ENCODE measurements around the gene NPR1. TPM values are rescaled to one million over a fixed set of nuclear protein-coding genes. Genes with fewer than 3 reads are reported as not detected.
A peak's percentile ranks its signal among the peaks of the same experiment; 100 is the strongest.
"Not testable (repeated sequence)": the region's sequence is repeated elsewhere in the genome, so short reads cannot be mapped to it uniquely, and the experiment has no call there.

The NPR1 gene
- polyA plus RNA-seq, 10 donors: 12.2 to 18.2 (median 15.0) TPM

DNA sequence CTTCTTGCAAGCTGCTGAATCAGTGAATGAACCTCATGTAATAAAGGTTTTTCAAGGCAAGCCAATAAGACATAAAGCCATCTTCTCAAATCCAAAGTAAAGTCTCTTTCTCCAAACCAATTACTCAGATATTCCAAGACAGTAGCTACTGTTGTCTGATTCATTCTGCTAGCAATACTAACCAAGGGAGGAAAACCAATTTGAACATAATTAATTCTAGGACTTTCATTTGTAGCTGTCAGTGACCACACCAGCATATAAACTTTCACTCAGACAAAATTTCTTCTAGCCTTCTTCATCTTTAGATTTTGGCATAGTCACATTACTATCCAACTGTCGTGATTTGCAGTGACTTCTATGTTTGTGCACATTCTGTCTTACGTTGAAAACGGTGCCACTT, 38.8 kb downstream of the NPR1 start:
- DNase-seq: no peak

DNA sequence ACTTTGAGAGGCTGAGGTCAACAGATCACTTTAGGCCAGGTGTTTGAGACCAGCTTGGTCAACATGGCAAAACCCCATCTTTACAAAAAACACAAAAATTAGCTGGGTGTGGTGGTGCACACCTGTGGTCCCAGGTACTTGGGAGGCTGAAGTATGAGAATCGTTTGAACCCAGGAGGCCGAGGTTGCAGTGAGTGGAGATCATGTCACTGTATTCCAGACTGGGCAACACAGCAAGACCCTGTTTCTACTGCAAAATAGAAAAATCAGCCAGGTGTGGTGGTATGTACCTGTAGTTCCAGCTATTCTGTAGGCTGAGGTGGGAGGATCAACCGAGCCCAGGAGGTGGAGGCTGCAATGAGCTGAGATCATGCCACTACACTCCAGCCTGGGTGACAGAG, 45.2 kb downstream of the NPR1 start:
- no peak for DNase-seq

DNA sequence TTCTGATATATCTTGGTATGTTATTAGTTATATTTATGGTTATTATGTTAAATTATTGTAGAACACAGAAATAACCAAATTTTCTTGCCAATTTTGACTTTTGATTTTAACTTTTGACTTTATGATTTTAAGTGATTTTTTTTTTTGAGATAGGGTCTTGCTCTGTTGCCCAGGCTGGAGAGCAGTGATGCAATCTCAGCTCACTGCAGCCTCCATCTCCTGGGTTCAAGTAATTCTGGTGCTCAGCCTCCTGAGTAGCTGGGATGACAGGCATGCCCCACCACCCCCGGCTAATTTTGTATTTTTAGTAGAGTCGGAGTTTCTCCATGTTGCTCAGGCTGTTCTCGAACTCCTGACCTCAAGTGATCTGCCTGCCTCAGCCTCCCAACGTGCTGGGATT, 46.1 kb downstream of the NPR1 start:
- not testable (repeated sequence) for DNase-seq

DNA sequence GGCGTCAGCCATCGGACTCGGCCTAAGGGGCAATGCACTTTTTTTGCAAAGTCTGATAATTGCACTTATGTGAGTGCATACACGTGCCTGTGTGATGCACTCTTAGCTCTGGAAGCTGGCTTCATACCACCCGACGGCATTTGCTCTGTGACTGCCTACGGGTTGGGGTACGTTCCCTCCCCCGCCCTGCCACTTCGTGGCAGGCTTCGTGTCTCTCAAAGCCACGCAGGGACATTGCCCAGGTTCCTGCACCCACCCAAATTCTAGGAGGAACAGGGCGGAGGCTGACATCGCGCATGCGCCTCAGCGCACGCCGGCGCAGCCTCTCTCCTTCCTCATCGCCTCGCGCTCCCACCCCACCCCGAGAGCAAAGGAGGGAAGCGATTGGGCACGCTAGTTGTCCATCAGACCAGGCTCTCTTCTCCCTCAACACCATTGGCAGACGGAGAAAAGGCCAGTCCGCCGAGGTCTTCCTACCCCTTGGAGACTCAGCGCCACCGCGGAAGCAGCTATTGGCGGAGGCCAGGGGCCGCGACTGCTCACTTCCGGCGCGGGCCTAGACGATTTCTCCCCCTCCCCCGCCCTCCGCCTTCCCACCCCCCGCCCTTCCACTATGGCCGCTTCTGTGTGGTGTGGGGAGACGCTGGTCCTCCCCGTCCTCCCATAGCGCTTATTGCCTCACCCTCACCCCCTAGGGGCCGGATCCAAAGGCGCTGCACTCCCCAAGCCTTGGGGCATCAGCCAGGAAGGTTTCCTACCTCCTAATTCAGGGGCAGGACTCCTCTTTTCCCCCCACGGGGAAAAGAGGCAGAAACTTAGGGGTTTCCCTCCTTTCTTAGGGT, 49.2 kb downstream of the NPR1 start, which contains the start of gene INTS3:
TSS of gene INTS3 (plus strand) at position 588 of the 842 bp plus-strand sequence. CDS start 585 bp downstream, outside the sequence.
- peak; percentile 100 for DNase-seq

DNA sequence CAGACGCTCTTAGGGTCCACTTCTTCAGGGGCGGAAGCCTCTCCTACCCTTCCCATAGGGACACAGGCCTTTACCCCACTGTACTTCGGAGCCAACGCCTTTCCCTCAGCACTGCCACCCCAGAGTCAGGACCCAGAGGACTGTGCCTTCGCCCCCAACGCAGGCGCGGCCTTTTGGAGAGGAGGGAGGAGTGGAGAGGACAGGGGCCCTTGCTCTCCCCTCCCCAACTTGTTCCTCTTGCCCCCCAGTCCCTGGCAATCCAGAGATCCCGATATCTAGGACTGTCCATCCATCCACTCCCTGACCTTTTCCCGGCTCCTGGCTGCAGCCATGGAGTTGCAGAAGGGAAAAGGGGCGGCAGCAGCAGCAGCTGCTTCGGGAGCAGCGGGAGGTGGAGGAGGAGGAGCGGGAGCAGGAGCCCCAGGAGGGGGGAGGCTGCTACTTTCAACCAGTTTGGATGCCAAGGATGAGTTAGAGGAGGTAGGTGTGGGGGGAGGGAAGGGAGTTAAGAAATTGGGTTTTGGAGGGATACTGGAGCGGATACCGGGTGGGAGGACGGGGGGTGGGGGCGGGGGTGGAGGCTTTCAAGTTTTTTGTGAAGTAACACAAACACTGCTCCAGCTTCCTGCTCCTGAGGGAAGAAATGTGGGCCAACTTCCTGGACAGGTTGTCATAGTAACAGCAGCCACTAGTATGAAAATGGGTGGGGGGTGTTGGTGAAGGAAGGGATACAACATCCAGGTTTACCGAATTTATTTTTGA, 50.0 kb downstream of the NPR1 start:
- peak; percentile 43 to 86 (median 57) for DNase-seq

DNA sequence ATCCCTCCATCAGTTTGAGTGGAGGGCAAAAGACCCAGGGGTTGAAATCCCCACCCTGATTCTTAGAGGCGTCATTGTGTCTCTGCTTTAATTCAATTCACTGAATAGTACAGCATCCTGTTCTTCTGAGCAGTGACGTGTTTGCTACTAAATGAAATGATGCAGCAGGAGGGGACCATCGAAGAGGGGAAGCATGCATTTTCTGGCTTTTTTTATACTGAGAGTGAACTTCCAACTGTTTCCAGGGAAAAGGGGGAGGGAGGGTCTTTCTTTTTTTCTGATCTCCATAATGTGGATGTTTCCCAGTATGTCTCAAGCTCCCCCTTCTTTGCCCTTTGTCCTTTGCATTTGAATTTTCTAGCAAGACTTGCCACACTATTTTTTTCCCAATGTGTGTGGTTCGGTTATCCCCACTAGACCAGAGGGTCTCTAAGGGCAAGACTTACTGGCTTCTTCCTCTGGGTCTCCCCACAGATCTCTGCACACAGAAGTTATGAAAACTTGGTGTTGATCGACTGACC, 52.0 kb downstream of the NPR1 start:
- no peak for DNase-seq

DNA sequence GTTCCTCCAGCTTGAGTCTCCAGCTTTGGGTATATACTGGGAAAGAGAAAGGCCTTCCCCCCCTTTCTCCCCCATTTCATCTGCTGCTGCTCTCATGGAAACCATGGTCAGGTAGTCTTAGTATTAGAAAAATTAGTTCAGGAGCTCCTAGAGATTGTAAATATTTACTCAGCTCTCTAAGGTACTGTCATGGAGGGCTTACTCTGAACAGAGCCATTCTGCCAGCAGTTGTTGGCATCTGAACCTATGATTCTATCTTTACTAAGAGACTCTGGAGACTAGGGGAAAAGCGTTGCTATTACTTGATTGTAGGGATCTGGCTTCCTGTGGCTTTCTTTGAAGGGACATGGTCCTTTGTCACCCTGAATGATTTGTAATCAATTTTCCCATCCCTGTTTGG, 55.5 kb downstream of the NPR1 start:
- DNase-seq: no peak

DNA sequence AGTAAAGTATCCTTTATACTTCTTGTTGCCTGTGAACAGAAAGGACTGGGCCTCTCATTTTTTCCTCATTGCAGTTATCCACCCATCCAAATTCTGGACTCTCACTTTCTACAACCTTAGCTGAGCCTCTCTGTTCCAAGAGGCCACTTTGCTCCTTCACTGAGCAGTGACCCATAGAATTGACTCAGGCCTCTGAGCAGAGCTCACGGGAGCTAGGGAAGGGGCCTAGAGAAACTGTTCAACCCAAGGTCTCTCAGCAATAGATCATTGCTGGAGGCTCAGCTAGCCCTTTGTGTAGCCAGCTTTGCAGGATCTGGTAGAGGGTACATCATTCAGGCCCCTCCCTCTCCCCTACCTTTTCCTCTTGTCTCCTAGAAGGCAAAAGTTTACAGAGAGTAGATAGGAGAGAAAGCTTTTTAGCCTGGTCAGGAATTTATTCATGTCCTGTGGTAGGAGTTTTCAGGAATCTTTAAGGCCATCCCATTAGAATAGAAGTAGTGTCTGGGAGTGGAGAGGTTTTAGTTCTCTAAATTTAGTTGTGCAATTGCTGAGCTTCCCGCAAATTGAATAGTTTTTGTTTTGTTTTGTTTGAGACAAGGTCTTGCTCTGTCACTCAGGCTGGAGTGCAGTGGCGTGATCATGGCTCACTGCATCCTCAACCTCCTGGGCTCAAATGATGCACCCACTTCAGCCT, 56.1 kb downstream of the NPR1 start:
- no peak for DNase-seq

DNA sequence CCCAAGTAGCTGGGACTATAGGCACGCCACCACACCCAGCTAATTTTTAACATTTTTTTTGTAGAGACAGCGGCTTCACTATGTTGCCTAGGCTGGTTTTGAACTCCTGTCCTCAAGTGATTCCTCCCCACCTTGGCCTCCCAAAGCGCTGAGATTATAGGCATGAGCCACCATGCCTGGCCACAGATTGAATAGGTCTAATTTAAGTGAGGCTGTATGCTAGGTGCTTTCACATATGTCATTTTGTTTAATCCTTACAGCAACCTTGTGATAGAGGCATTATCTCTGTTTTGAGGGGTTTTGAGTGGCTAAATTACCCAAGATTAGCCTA, 56.6 kb downstream of the NPR1 start:
- no peak for DNase-seq

DNA sequence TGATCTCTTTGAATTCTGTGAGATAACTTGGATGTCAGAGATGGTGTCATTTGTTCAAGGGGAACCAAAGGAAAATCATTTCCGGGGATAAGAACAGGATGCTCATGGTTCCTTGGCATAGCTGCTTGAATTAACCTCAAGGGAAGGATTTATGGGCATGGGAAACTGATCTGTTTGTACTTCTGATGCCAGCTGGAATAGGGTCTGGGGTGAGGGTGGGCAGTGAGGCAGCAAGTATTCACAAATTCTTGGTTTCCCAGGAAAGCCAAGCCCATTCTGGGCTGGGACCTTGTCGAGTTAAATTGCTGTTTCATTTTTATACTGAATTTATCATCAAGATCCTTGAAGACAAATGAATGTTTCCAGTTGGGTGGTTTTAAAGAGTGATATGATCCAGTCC, 63.5 kb downstream of the NPR1 start:
- DNase-seq: no peak

DNA sequence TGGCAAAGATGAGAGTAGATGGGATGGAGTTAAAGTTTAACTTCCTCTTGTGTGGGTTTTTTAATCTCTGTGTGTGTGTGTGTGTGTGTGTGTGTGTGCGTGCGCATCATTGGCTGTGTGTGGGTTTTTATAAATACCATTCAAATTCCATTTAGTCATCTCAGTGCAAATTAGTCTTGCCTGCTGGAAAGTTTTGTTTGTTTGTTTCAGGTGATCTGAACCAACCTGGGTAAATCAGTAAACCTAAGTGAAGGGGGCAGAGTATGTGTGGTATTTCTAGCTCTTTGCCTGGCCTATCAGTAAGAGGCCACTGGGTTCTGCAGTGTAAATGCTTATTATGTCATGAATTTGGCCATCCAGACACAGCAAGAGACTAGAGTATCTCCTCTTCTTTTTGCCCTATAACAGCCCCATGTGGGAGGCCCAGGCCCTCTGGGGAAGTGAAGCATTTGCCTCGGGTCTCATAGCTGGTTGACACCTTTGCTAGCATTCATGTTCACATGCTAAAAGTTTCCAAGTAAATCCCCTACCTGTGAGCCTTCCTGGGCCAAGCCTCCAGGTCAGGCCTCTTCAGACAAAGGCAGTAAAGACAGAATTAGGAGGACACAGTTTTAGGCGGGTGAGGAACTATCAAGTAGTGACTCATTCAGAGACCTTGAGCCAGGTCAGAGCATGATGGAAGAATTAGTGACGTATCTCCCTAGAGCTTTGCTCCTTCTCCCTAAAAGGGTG, 64.1 kb downstream of the NPR1 start:
- DNase-seq: no peak

Other genes starting within 250 kb of the NPR1 start
- not detected for gene S100A7, start 218.0 kb upstream of the NPR1 start, polyA plus RNA-seq (ENCODE audit: insufficient read length in 10 of 10)
- gene S100A6, start 142.7 kb upstream of the NPR1 start, polyA plus RNA-seq (ENCODE audit: insufficient read length in 10 of 10): 100 to 1,000 TPM; 159 to 322 (median 210) TPM
- gene S100A5, start 137.8 kb upstream of the NPR1 start, polyA plus RNA-seq (ENCODE audit: insufficient read length in 10 of 10): under 1 TPM in 5 of 10 donors, not detected in 5; 0.23 to 0.65 (median 0.41) TPM
- gene S100A4, start 132.9 kb upstream of the NPR1 start, polyA plus RNA-seq (ENCODE audit: insufficient read length in 10 of 10): 100 to 1,000 TPM; 162 to 254 (median 206) TPM
- 1 to 10 TPM in 4 of 10 donors, under 1 TPM in 4, not detected in 2; 0.35 to 1.2 (median 0.86) TPM for gene S100A3, start 129.4 kb upstream of the NPR1 start, polyA plus RNA-seq (ENCODE audit: insufficient read length in 10 of 10)
- gene S100A2, start 112.8 kb upstream of the NPR1 start, polyA plus RNA-seq (ENCODE audit: insufficient read length in 10 of 10): 10 to 100 TPM in 2 of 10 donors, 1 to 10 TPM in 6, under 1 TPM in 2; 0.35 to 11.4 (median 1.5) TPM
- gene S100A16, start 65.6 kb upstream of the NPR1 start, polyA plus RNA-seq (ENCODE audit: insufficient read length in 10 of 10): 10 to 100 TPM; 41.9 to 80.4 (median 56.6) TPM
- 10 to 100 TPM in 2 of 10 donors, under 1 TPM in 6, not detected in 2; 0.22 to 51.2 (median 0.36) TPM for gene S100A14, start 62.4 kb upstream of the NPR1 start, polyA plus RNA-seq (ENCODE audit: insufficient read length in 10 of 10)
- 10 to 100 TPM; 55.3 to 95.0 (median 78.7) TPM for gene S100A13, start 51.2 kb upstream of the NPR1 start, polyA plus RNA-seq (ENCODE audit: insufficient read length in 10 of 10)
- 10 to 100 TPM in 5 of 10 donors, 1 to 10 TPM in 5; 2.6 to 16.6 (median 10.0) TPM for gene S100A1, start 50.3 kb upstream of the NPR1 start, polyA plus RNA-seq (ENCODE audit: insufficient read length in 10 of 10)
- gene CHTOP, start 44.6 kb upstream of the NPR1 start, polyA plus RNA-seq (ENCODE audit: insufficient read length in 10 of 10): 10 to 100 TPM; 77.9 to 97.5 (median 88.2) TPM
- gene SNAPIN, start 20.0 kb upstream of the NPR1 start, polyA plus RNA-seq (ENCODE audit: insufficient read length in 10 of 10): 10 to 100 TPM; 44.5 to 50.4 (median 46.6) TPM
- 100 to 1,000 TPM; 156 to 204 (median 167) TPM for gene ILF2, start 7.7 kb upstream of the NPR1 start, polyA plus RNA-seq (ENCODE audit: insufficient read length in 10 of 10)
- 10 to 100 TPM; 31.4 to 60.0 (median 39.8) TPM for gene INTS3, start 49.4 kb downstream of the NPR1 start, polyA plus RNA-seq (ENCODE audit: insufficient read length in 10 of 10)
- 10 to 100 TPM; 17.9 to 32.7 (median 23.6) TPM for gene SLC27A3, start 96.7 kb downstream of the NPR1 start, polyA plus RNA-seq (ENCODE audit: insufficient read length in 10 of 10)
- 10 to 100 TPM; 12.5 to 20.1 (median 17.9) TPM for gene GATAD2B, start 244.3 kb downstream of the NPR1 start, polyA plus RNA-seq (ENCODE audit: insufficient read length in 10 of 10)